HG02642 (cell line): ENCODE results near the gene ARL2BP.
A peak's percentile ranks its signal among the peaks of the same experiment; 100 is the strongest.

Experiments
- ATAC-seq: cut with Tn5 transposase; IDR thresholded peaks from one replicate; pipeline ENCODE4 v1.9.1; 2021; ENCODE audit warnings: mild to moderate bottlenecking; ENCODE audit not compliant: unreplicated experiment, poor library complexity

The ARL2BP gene

GRCh38 chr16:57279780-57280638, 35.0 kb downstream of the ARL2BP start:
- no peak for ATAC-seq

- ATAC-seq = no peak
These were observed 36.7 kb downstream of the ARL2BP start for GRCh38 chr16:57281791-57282190.

GRCh38 chr16:57282510-57283213, 37.6 kb downstream of the ARL2BP start:
- no peak for ATAC-seq

GRCh38 chr16:57283214-57283958, 38.3 kb downstream of the ARL2BP start:
- no peak for ATAC-seq

- no peak for ATAC-seq
These were observed 38.8 kb downstream of the ARL2BP start for GRCh38 chr16:57283959-57284208.

- ATAC-seq = no peak
These were observed 39.3 kb downstream of the ARL2BP start, which contains the start of gene PLLP for GRCh38 chr16:57284209-57284951. TSS of gene PLLP (minus strand) at chr16:57284672. CDS start at chr16:57284540, 132 bp downstream.

- no peak for ATAC-seq
These were observed 39.9 kb downstream of the ARL2BP start for GRCh38 chr16:57284952-57285363.

- ATAC-seq = no peak
These were observed 40.3 kb downstream of the ARL2BP start for GRCh38 chr16:57285379-57285778.

- ATAC-seq = no peak
These were observed 44.6 kb downstream of the ARL2BP start for GRCh38 chr16:57289391-57290257.

- ATAC-seq = no peak
These were observed 52.8 kb downstream of the ARL2BP start for GRCh38 chr16:57297856-57298255.

- peak; percentile 20 for ATAC-seq
These were observed 54.1 kb downstream of the ARL2BP start for GRCh38 chr16:57299009-57299718.

- peak; percentile 60 for ATAC-seq
These were observed 54.8 kb downstream of the ARL2BP start for GRCh38 chr16:57299719-57300386.

GRCh38 chr16:57300387-57301125, 55.5 kb downstream of the ARL2BP start:
- ATAC-seq = peak; percentile 87

- no peak for ATAC-seq
These were observed 56.2 kb downstream of the ARL2BP start for GRCh38 chr16:57301126-57301817.
